GM21515 (cell line): ENCODE data around the gene TFEB.
A peak's percentile ranks its signal among the peaks of the same experiment; 100 is the strongest.

ENCODE experiments used
- ATAC-seq: cut with Tn5 transposase; IDR thresholded peaks from one replicate; pipeline ENCODE4 v1.9.1; 2021; ENCODE audit not compliant: unreplicated experiment

Gene TFEB

GRCh38 chr6:41692080-41692675, 43.2 kb downstream of the TFEB start:
- ATAC-seq = no peak

- ATAC-seq = no peak
These were observed 43.9 kb downstream of the TFEB start for GRCh38 chr6:41691426-41692079.

GRCh38 chr6:41690541-41691330, 44.7 kb downstream of the TFEB start:
- no peak for ATAC-seq

- no peak for ATAC-seq
These were observed 46.0 kb downstream of the TFEB start for GRCh38 chr6:41689171-41690008.

- no peak for ATAC-seq
These were observed 47.0 kb downstream of the TFEB start for GRCh38 chr6:41688256-41688965.

GRCh38 chr6:41687501-41688175, 47.8 kb downstream of the TFEB start:
- no peak for ATAC-seq

GRCh38 chr6:41685641-41686380, 49.6 kb downstream of the TFEB start:
- no peak for ATAC-seq

- ATAC-seq = no peak
These were observed 50.9 kb downstream of the TFEB start for GRCh38 chr6:41684311-41685180.

- ATAC-seq = peak; percentile 52
These were observed 51.7 kb downstream of the TFEB start for GRCh38 chr6:41683523-41684310.

- no peak for ATAC-seq
These were observed 52.2 kb downstream of the TFEB start for GRCh38 chr6:41683273-41683522.

- ATAC-seq = no peak
These were observed 52.7 kb downstream of the TFEB start for GRCh38 chr6:41682497-41683272.

- ATAC-seq = peak; percentile 45
These were observed 53.3 kb downstream of the TFEB start for GRCh38 chr6:41682056-41682477.

GRCh38 chr6:41680182-41680965, 55.0 kb downstream of the TFEB start:
- ATAC-seq = no peak

- no peak for ATAC-seq
These were observed 55.7 kb downstream of the TFEB start for GRCh38 chr6:41679696-41680095.

- ATAC-seq = no peak
These were observed 56.8 kb downstream of the TFEB start for GRCh38 chr6:41678511-41679084.
